H9 (cell line): ENCODE results near the gene BICDL1. TPM values are rescaled to one million over a fixed set of nuclear protein-coding genes. Genes with fewer than 3 reads are reported as not detected.

Source experiments
- DNase-seq: peaks from one replicate; pipeline ENCODE4 v3.0.0-alpha.2; 2017
- H2AFZ ChIP-seq: one replicate; pipeline ENCODE4 v1.6.1; 2013; ENCODE audit warnings: mild to moderate bottlenecking, low read length, control low read depth, moderate library complexity
- H2AK5ac ChIP-seq: 2 replicates; pipeline ENCODE4 v1.6.1; 2013; ENCODE audit warnings: low read length, control low read depth, mixed read lengths; ENCODE audit not compliant: insufficient read length
- H2BK120ac ChIP-seq: one replicate; pipeline ENCODE4 v1.6.1; 2013; ENCODE audit warnings: low read depth, mild to moderate bottlenecking, low read length, control low read depth, inconsistent platforms; ENCODE audit not compliant: poor library complexity, severe bottlenecking
- H2BK12ac ChIP-seq: 2 replicates; pipeline ENCODE4 v1.6.1; 2013; ENCODE audit warnings: low read length, control low read depth, mixed read lengths, low read depth; ENCODE audit not compliant: insufficient read length
- H2BK15ac ChIP-seq: 2 replicates; pipeline ENCODE4 v1.6.1; 2013; ENCODE audit warnings: low read depth, low read length, control low read depth
- H2BK20ac ChIP-seq: one replicate; pipeline ENCODE4 v1.6.1; 2013; ENCODE audit warnings: low read depth, mild to moderate bottlenecking, low read length, control low read depth, inconsistent platforms; ENCODE audit not compliant: poor library complexity, severe bottlenecking
- H2BK5ac ChIP-seq: 2 replicates; pipeline ENCODE4 v1.6.1; 2013; ENCODE audit warnings: low read length, control low read depth, mixed read lengths; ENCODE audit not compliant: insufficient read length
- H3K14ac ChIP-seq: 2 replicates; pipeline ENCODE4 v1.6.1; 2013; ENCODE audit warnings: low read length, control low read depth; ENCODE audit not compliant: insufficient read depth
- H3K18ac ChIP-seq: 2 replicates; pipeline ENCODE4 v1.6.1; 2013; ENCODE audit warnings: low read depth, mild to moderate bottlenecking, mixed read lengths, low read length, control low read depth; ENCODE audit not compliant: insufficient read length
- H3K23ac ChIP-seq: 2 replicates; pipeline ENCODE4 v1.6.1; 2013; ENCODE audit warnings: low read length, control low read depth, mixed read lengths, low read depth; ENCODE audit not compliant: insufficient read length
- H3K23me2 ChIP-seq: 2 replicates; pipeline ENCODE4 v1.6.1; 2013; ENCODE audit warnings: low read depth, mild to moderate bottlenecking, mixed read lengths, low read length, control low read depth; ENCODE audit not compliant: insufficient read length, poor library complexity, severe bottlenecking
- H3K27ac ChIP-seq: 2 replicates; pipeline ENCODE4 v1.5.1; 2013; ENCODE audit warnings: low read length, control low read depth, mixed read lengths, low read depth; ENCODE audit not compliant: insufficient read length
- H3K27me3 ChIP-seq: 2 replicates; pipeline ENCODE4 v1.6.1; 2013; ENCODE audit warnings: low read length, control low read depth, inconsistent platforms; ENCODE audit not compliant: insufficient read depth
- H3K4ac ChIP-seq: 2 replicates; pipeline ENCODE4 v1.6.1; 2013; ENCODE audit warnings: low read depth, mild to moderate bottlenecking, control low read depth, inconsistent platforms, low read length, moderate library complexity
- H3K4me1 ChIP-seq: 2 replicates; pipeline ENCODE4 v1.6.1; 2013; ENCODE audit warnings: low read length, control low read depth, inconsistent platforms; ENCODE audit not compliant: insufficient read depth
- H3K4me2 ChIP-seq: 2 replicates; pipeline ENCODE4 v1.6.1; 2013; ENCODE audit warnings: low read length, control low read depth, mixed read lengths; ENCODE audit not compliant: insufficient read length, insufficient read depth
- H3K56ac ChIP-seq: 2 replicates; pipeline ENCODE4 v1.6.1; 2013; ENCODE audit warnings: low read depth, mild to moderate bottlenecking, mixed read lengths, low read length, control low read depth; ENCODE audit not compliant: insufficient read length
- H3K79me1 ChIP-seq: 2 replicates; pipeline ENCODE4 v1.6.1; 2013; ENCODE audit warnings: low read depth, mild to moderate bottlenecking, moderate library complexity, low read length, control low read depth, inconsistent platforms; ENCODE audit not compliant: insufficient read depth, poor library complexity, severe bottlenecking
- H3K79me2 ChIP-seq: 2 replicates; pipeline ENCODE4 v1.6.1; 2013; ENCODE audit warnings: low read length, control low read depth, inconsistent platforms; ENCODE audit not compliant: insufficient read depth
- H3K9ac ChIP-seq: 2 replicates; pipeline ENCODE4 v1.6.1; 2013; ENCODE audit warnings: low read length, control low read depth, mixed read lengths; ENCODE audit not compliant: insufficient read length; ENCODE audit errors: extremely low read depth
- H3K9me3 ChIP-seq: one replicate; pipeline ENCODE4 v1.6.1; 2013; ENCODE audit warnings: low read depth, low read length, inconsistent platforms; ENCODE audit not compliant: control insufficient read depth
- H3T11ph ChIP-seq: one replicate; pipeline ENCODE4 v1.6.1; 2013; ENCODE audit warnings: mild to moderate bottlenecking, low read length, control low read depth, inconsistent platforms
- H4K20me1 ChIP-seq: one replicate; pipeline ENCODE4 v1.6.1; 2013; ENCODE audit not compliant: control insufficient read depth, insufficient read length, insufficient read depth
- H4K5ac ChIP-seq: 2 replicates; pipeline ENCODE4 v1.6.1; 2013; ENCODE audit warnings: low read depth, mild to moderate bottlenecking, mixed read lengths, low read length, control low read depth; ENCODE audit not compliant: insufficient read length
- H4K8ac ChIP-seq: replicated peaks from 2 replicates; pipeline ENCODE4 v1.6.1; 2013; ENCODE audit warnings: low read length, control low read depth, mixed read lengths, low read depth; ENCODE audit not compliant: insufficient read length
- H4K91ac ChIP-seq: 2 replicates; pipeline ENCODE4 v1.6.1; 2013; ENCODE audit warnings: low read depth, mild to moderate bottlenecking, moderate library complexity, mixed read lengths, low read length, control low read depth; ENCODE audit not compliant: insufficient read length
- H3K27ac Mint-ChIP-seq, 3 experiments: 2 replicates in 2 of 3; 3 replicates in 1 of 3; pipeline ENCODE4 v1.8.0; 2020 to 2021; ENCODE audit warnings: mixed read lengths in 3 of 3, mild to moderate bottlenecking in 1 of 3, moderate library complexity in 1 of 3
- H3K27me3 Mint-ChIP-seq: 2 replicates; pipeline ENCODE4 v1.8.0; 2021; ENCODE audit warnings: low read depth, mild to moderate bottlenecking, moderate library complexity, mixed read lengths
- H3K36me3 Mint-ChIP-seq, 3 experiments: 2 replicates in 2 of 3; 3 replicates in 1 of 3; pipeline ENCODE4 v1.8.0; 2020 to 2021; ENCODE audit warnings: low read depth in 3 of 3, mixed read lengths in 3 of 3; ENCODE audit not compliant: insufficient read depth in 1 of 3
- H3K4me1 Mint-ChIP-seq, 2 experiments: 2 replicates each; pipeline ENCODE4 v1.8.0; 2020; ENCODE audit warnings: mixed read lengths in 2 of 2
- H3K4me3 Mint-ChIP-seq, 2 experiments: 2 replicates in 1 of 2; 3 replicates in 1 of 2; pipeline ENCODE4 v1.8.0; 2020 to 2021; ENCODE audit warnings: mild to moderate bottlenecking in 2 of 2, mixed read lengths in 2 of 2, moderate library complexity in 1 of 2
- H3K9me3 Mint-ChIP-seq, 2 experiments: 2 replicates in 1 of 2; 3 replicates in 1 of 2; pipeline ENCODE4 v1.8.0; 2020; ENCODE audit warnings: mild to moderate bottlenecking in 2 of 2, mixed read lengths in 2 of 2, moderate library complexity in 1 of 2
- CTCF ChIP-seq: fragments of 200-600 bp; sonication (generic); conservative IDR thresholded peaks from 3 replicates; pipeline ENCODE4 v1.8.0; 2021; ENCODE audit warnings: antibody characterized with exemption, mild to moderate bottlenecking
- WGBS: extraction: QIAGEN DNeasy Blood & Tissue Kit; methylation state at CpG from one replicate; pipeline ENCODE4 v1.1.7; 2013; ENCODE audit warnings: missing lambda C conversion rate, low lambda C conversion rate, mixed read lengths; ENCODE audit not compliant: insufficient read length; ENCODE audit errors: extremely low coverage; 5-methylcytosine and 5-hydroxymethylcytosine counted together
- total RNA-seq: library from RNA; stranded (reverse); gene quantifications from 2 replicates; pipeline ENCODE4 v1.2.1, GENCODE V29; 2021

Gene BICDL1
- total RNA-seq, 1 experiment from 2014 or later = 13.8 TPM

- H2BK120ac ChIP-seq = no peak overlapping the region
- no peak overlapping the region for H2AFZ ChIP-seq
- H3K23ac ChIP-seq = no peak overlapping the region
- no peaks in the 10 kb centered on the region for H3K27me3 ChIP-seq
- H3K14ac ChIP-seq = no peak overlapping the region
- H4K20me1 ChIP-seq = no peaks in the 10 kb centered on the region
- no peak overlapping the region for H2BK15ac ChIP-seq
- H4K5ac ChIP-seq = no peak overlapping the region
- H3K9me3 Mint-ChIP-seq = no peaks in the 10 kb centered on the region; a peak in 1 of 5 replicates
- H3K4me2 ChIP-seq = no peak overlapping the region
- no peak overlapping the region for H2BK20ac ChIP-seq
- no peak overlapping the region for H4K91ac ChIP-seq
- TF ChIP-seq CTCF = no peak
- H3K79me1 ChIP-seq = no peaks in the 10 kb centered on the region
- H3K27ac Mint-ChIP-seq = peak overlapping the region in 1 of 3 experiments; percentile 14; a peak in 2 of 7 replicates
- H3K27me3 Mint-ChIP-seq = no peaks in the 10 kb centered on the region
- no peak overlapping the region for H3K56ac ChIP-seq
- H2AK5ac ChIP-seq = no peak overlapping the region
- H3K4me1 Mint-ChIP-seq = peaks cover 18% of the 10 kb centered on the region in 2 experiments
- H2BK5ac ChIP-seq = no peak overlapping the region
- no peak overlapping the region for H3K4me3 Mint-ChIP-seq
- no peak overlapping the region for H3T11ph ChIP-seq
- peaks cover 6% of the 10 kb centered on the region for H3K23me2 ChIP-seq
- no peak overlapping the region for H3K9ac ChIP-seq
- H2BK12ac ChIP-seq = no peak overlapping the region
- peaks cover 0 to 11% (median 3%) of the 10 kb centered on the region in 3 experiments; a peak in 4 of 7 replicates for H3K36me3 Mint-ChIP-seq
- H3K4me1 ChIP-seq = no peaks in the 10 kb centered on the region
- H3K9me3 ChIP-seq = no peaks in the 10 kb centered on the region
- no peak overlapping the region for H3K27ac ChIP-seq
- H3K4ac ChIP-seq = no peak overlapping the region
- no peaks in the 10 kb centered on the region for H3K79me2 ChIP-seq
- no CpG with 5 or more reads among the region's 2 CpGs for WGBS
- no peak for DNase-seq
- no peak overlapping the region for H4K8ac ChIP-seq
- no peak overlapping the region for H3K18ac ChIP-seq
These were observed 132.3 kb downstream of the BICDL1 start for GRCh38 chr12:120121343-120121742.
